GM18498 (cell line): ENCODE results near the gene ENAH.

Source experiments
- ATAC-seq: cut with Tn5 transposase; IDR thresholded peaks from one replicate; pipeline ENCODE4 v1.9.1; 2021; ENCODE audit warnings: mild to moderate bottlenecking, moderate library complexity; ENCODE audit not compliant: unreplicated experiment

ENAH gene

DNA sequence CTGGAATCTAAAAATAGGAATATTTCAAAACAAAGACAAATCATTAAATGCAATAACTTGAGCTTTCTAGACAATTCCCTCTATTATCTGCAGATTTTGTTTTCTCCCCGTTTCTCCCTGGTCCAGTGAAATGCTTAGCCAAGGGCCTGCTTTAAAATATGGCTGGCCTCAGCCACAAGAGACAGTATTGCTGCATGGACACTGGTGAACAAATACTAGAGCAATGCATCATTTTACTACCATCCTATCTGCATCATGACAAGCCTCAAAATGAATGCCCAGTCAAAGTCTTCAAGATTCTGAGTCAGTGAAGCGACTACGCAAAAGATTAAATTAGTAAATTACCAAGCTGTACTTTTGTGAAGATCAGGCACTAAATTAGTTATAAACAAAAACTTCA is 80.5 kb downstream of the ENAH start:
- ATAC-seq: no peak

DNA sequence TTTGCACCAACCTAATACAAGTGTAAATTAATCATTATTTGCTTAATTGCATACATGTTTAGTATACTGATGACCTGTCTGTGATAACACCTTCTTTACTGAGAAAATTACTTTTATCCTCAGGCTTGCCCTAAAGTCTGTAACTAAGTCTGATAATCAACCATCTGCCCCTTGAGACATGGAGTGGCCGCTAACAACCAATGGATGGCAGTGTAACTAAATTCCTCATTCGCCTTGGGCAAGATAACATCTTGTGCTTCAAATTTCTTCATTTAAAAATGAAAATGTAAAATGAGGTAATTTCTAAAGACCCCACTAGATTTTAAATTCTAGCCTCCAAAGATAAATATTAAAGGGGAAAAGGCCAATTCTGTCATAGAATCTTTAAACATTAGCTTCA is 85.1 kb downstream of the ENAH start:
- ATAC-seq: no peak

DNA sequence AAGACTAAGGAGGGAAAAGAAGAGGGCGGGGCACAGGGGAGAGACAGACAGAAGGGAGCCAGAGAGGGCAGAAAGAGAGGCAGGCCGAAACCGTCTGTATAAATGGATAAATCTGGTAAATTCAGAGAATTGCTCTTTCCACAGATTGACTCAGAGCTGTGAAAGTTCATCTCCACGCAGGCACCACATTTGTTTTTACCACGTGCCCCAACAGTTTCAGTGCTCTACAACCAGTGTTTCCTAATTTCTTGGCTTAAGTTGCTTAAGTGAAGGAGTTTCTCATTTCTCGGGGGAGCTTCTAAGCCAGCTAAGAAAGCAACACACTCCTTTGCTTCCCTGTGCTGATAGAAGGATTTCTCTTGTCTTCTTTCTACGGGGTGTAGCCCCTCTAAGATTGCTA is 87.1 kb downstream of the ENAH start:
- ATAC-seq: no peak

DNA sequence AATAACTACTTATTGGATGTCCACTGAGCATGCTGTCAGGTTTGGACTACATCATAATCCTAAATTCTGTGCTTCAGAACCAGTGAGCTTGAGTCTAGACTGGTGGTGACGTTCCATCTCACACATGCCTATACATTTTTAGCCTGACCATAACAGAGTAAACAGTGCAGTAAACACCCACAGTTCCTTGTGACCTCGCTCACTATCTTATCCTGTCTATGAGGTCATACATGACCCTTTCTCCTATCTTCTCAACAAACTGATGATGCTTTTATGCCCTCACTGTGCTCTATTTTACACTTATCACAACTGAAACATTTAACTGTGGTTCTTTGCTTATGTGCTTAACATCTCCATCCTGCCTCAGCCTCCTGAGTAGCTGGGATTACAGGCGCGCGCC is 91.2 kb downstream of the ENAH start:
- ATAC-seq: no peak

DNA sequence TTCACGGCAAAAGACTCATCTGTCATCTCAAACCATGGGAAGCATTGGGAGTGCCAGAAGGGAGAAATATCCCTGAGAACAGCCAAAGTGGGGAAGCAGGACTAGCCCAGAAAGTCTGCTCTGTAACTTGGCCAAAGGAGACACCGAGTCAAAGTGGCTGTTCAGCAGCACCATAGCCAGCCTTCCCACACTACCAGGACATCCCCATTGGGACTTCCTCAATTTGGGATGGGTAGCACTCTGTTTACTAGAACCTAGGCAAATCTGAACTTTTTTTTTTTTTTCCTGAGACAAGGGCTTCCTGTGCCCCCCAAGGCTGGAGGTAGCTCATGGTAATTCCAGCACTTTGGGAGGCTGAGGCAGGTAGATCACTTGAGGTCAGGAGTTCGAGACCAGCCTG is 93.0 kb downstream of the ENAH start:
- no peak for ATAC-seq

DNA sequence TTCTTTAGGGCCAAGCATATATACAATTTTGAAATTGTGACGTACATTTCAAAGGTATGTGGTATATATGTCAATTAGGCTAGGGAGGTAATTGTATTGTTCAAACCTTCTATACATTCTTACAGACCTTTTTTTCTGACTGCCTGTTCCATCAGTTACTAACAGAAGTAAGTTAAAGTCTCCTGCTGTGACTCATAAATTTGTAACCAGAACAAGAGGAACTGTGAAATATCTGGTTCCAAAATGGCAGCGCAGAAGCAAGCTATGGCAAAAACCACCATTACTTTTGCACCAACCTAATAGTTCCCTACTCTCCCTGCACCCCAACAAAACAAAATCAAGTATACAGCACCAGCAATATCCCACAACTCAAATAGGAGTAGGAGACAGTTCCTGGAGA is 93.6 kb downstream of the ENAH start:
- no peak for ATAC-seq

DNA sequence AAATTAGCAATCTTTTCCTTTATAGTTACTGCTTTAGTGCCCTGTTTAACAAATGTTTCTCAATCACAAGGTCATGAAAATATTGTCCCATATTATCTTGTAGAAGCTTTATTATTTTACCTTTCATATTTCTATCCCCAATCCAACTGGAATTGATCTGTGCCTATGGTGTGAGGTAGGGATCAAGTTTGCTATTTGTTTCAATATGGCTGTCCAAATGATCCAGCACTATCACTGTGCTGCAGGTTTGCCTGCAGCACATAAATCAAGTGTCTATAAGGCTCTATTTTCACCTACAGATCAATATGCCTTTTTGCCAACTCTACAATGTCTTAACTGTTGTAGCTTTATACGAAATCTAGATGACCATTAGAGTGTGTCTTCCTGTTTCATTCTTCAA is 96.2 kb downstream of the ENAH start:
- ATAC-seq: no peak

DNA sequence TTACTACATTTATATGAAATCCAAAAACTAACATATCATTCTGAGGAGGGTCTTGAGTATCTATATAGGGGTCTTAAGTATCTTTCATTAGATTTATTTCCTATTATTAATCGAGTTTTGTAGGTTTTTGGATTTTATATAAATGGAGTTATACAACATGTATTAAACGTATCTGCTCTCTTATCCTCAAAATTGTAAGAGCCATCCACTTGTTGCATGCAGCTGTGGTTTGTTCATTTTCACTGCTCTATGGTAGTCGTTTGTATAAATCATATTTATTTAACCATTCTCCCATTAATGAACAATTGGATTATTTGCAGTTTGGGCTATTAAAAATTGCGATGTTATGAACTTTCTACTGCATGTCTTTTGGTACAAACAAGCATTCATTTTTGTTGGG is 97.1 kb downstream of the ENAH start:
- no peak for ATAC-seq

DNA sequence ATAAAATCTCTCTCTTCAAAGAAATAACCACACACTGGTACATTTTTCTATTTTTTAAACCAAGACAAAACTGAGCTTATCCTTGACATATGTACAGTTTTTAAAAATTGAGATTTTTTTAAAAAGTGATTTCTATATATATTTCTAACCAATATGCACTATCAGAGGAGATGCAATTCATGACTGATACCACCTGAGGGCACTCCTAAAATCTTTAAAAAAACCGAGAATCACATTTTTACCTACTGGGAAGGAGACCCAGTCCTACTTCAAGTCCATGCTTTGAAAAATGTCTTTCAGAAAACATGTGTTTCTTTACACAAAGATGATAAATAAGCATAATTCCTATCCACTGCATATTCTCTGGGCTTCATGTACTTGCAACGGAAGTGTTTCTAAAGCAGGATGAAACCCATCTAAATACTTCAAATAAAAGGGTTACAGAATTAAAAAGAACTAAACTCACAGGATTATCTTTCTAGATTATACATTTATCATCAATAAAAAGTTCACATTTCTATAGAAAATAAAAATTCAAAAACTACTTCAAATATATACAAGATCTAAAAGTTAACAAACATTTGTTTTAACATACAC is 98.6 kb downstream of the ENAH start:
- no peak for ATAC-seq

DNA sequence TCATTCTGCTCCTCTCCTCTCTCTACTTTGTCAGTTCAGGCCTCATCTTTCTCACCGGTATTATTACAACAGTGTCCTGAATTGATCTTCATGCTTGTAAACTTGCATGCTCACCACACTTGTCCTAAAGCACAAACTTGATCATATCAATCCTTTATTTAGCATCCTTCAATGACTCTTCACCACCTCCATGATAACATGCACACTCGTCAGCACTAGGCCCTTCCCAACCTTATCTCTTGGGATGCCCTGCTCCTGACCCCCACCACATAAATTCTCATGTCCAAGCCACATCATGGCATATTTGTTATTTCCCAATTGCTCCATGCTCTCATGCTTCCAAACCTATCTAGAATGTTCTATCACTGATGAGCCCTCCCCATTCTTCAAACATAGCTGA is 103.1 kb downstream of the ENAH start:
- no peak for ATAC-seq

DNA sequence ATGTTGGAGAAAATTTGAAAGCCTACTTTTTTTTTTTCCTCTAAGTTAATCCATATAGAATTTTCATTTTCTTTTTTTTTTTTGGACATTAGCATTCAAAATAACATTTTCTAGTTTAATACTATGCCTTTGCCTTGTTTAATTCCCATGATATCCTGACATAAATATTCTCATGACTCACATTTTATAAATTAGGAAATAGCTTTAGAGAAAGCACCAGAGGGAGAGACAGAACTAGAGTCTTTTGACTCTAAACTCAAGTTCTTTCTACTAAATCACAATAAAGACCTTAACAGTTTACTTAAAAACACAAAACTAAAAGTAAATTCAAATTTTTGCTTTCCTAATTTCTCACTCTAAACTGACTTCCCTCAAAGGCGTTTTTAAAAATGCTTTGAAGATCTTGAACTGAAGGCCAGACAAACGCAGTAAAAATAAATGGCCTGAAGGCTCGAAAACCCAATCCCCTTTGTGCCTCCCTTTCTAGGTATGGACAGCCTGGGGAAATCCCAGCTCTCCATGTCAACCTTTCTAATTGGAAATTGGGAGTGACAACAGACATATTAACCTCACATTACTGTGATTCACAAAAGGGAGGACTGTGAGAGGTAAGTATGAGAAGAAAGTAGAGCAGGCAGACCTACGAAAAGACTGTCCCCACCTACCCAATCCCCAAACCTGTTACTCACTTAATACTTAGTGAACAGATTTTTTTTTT is 104.6 kb downstream of the ENAH start:
- ATAC-seq: no peak

DNA sequence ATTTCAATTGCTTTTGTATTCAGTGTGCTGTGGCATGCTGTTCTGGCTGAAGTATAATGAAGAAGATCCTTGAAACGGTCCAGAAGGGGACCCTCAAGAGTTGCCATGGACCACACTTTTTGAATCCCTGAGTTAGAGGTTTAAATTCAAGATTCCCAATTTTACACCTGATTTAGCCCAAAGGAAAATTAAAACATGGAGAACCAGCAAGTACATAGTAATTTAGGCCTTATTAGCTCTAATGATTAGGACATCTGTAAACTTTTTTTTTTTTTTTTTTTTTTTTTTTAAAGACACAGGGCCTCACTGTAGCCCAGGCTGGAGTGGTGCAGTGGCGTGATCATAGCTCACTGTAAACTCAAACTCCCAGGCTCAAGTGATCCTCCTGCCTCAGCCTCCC is 107.3 kb downstream of the ENAH start:
- no peak for ATAC-seq

DNA sequence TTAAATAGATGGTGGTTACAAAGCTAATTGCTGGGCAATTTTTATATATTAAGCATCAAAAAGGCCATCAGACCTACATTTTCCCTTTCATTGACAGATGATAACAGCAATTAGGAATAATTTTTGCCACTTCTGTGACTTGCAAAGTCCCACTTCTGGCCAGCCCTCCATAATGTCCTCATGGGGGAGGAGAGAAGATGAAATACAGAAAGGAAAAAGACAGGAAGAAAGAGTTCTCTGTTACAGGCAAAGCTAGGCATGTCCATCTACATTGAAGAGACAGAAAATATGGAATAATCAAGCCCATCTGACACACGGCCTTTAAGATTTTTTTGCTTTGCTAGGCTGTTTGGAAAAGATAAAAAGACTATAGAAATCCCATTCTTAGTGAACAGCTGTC is 108.0 kb downstream of the ENAH start:
- ATAC-seq: no peak

DNA sequence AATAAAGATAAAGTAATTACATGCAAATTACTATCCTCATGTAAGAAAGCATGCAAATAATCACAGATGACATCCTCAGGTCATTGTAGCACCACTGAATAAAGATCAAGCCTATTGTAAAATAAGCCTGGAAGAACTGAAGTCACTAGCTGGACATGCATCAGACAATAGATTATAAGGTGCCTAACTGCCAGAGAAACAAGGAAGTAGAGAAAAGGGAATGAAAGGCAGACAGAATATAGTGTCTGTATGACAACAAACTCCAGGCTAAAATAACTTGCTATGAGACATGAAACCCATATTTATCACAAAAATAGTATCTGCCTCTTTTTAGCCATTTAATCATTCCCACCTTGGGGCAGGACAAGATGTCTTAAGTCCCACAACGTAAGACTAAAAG is 108.7 kb downstream of the ENAH start:
- no peak for ATAC-seq

DNA sequence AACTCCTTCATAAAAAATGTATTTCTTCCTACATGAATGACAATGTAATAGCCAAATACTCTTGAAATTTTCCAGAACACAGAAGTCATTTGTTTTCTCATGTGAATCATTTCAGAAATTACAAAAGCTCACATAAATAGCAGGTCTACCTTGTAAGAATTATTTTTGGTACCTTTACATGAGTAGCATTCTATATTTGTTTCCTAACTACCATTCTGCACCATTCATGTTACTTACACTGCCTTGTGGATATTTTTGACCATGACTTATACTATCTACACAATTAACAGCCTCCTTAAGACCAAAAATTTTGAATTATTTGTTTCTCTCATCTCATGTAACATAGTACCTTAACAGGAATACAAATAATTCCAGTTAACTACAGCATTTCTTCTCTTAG is 109.6 kb downstream of the ENAH start:
- no peak for ATAC-seq

DNA sequence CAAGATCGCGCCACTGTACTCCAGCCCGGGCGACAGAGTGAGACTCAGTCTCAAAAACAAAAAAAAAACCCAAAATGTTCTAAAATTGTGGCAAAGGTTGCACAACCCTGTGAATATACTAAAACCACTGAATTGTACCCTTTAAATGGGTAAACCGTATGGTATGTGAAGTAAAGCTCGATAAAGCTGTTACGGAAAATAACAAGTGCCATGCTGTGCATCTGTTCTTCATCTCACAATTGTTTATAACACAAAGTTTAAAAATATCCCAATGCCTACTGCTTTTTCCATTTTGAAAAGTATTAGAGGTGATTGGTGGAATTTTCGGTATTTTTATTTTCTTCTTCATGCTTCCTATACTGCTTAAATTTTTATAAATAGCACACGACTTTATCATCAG is 111.5 kb downstream of the ENAH start:
- no peak for ATAC-seq

DNA sequence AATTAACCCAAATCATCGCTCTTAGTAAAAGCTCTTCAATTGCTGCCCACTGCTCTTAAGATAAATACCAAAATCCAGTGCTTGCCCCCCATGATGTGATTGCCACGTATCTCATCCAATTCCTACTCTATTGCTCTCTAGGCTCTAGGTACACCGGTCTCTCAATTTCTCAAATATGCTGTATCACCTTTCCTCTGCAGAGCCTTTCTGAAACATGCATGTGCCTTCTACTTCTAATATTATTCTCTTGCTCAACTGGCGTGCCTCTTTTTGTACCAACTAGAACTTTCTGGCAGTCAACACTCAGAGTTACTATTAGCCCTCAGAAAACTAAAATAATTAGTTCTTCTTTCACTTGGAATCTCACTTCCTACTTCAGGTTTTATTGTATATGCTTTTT is 113.3 kb downstream of the ENAH start:
- no peak for ATAC-seq

DNA sequence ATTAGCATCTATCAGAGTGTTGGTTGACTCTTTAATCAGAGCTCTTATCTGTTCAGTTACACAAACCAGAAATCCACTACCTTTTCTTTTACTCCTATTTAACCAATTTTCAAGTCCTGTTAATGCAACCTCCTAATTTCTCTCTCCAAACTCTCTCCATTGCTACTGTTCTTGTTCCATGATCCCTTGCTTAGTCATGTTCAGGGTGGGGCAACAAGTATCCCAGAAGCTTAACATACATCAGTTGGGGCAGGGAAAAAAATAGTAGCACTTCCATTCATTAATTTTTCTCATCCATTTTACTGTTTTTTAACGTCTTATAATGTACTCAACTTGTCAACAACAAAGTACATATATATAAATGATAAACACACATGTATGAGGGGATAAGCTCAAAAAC is 113.9 kb downstream of the ENAH start:
- ATAC-seq: no peak

DNA sequence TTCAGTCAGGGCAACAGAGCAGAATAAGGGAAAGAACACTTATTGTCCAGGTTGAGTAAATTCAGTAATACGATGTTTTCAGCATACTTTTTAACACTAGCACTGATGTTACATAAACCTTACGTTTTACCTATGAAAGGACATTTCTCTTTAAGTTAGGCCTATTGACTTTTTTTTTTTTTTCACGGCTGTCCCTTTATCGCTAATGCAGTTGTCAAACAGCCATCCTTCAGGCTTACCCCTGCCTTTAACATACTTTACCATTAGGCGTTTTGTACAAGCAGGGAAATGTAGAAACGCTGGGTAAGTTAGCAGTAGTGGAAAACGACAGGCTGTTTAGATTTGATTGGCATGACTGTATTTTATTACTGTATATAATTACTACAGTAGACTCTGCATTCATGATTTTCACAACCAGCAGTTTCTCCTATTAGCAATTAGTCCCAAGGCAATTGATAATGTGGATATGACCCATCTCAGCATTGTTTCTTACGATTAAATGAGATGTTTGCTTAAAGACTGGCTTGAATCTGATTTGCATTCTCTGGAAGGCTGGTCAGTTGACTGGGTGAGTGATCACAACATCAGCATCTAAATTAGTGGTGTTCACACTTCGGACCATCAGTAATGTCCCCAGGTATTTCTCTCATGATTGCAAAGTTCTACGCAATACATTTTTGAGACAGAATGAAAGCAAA is 115.2 kb downstream of the ENAH start:
- no peak for ATAC-seq

DNA sequence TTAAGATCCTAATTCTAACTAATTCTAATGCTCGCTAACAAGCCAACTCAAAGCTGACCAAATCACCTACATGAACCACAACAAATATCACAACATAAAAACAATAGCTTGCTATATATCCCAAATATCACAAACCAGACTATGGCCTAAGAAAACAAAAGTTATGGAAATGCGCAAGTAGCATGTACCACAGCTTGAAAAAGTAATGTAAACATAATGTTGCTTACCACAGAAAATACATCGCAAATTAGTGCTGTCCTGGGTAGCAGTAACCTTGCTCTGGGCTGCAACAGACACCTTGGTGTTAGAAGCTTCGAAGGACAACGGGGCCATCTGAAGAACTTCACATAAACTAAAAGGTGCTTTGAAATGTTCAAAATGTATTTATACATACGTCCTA is 117.6 kb downstream of the ENAH start:
- no peak for ATAC-seq

DNA sequence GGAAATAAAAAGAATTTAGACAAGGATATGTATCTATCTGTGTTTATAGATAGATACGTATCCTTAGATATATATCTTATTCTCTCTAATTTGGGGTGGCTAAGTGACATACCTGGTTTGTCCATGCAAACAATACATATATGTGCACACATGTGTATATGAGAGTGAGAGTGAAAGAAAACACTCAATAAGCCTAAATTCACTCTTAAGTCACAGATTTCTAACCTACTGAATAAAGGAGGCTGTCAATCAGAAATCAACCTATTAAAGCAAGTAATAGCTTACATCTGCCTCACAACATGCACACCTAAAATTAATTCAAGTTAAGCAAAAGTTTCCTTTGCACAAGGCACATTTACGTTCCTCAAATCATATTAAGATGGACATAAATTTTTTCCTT is 118.2 kb downstream of the ENAH start:
- ATAC-seq: no peak

DNA sequence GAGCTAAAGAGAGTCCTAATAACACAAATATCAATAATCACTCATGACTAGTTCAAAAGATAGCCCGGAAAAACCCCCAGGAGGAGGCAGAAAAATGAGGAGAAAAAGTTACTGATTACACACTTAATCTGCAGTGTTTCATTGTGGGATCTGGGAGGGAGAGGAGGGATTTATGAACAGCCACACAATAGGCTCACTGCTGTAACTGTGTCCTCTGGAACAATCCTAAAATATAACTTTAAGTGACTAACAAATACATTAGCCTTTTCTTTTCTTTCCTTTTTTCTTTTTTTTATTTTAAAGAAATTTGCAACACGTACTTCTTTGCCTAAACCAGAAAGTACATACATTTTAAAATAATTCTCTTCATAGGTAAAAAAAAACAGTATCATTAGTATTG is 118.8 kb downstream of the ENAH start:
- no peak for ATAC-seq

DNA sequence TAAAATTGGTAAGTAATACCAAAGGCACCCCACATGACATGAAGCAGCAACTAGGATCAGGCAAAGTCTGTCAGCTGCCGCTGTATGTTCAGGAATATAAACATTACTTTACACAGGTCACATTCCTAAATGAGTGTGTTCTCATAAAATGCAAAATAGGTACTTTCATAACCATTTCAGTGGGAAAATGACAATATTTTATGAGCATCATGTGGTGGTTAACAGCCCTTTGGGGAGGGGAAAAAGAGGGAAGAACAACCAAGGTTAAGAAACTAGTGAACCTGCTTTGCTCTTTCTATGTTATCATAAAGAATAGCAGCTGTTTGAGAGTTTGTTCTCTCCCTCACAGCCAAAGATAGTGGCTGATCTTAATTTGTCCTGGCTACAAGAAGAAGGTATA is 119.7 kb downstream of the ENAH start:
- no peak for ATAC-seq
